ENCODE results near the gene OBSCN.

OBSCN gene

DNA sequence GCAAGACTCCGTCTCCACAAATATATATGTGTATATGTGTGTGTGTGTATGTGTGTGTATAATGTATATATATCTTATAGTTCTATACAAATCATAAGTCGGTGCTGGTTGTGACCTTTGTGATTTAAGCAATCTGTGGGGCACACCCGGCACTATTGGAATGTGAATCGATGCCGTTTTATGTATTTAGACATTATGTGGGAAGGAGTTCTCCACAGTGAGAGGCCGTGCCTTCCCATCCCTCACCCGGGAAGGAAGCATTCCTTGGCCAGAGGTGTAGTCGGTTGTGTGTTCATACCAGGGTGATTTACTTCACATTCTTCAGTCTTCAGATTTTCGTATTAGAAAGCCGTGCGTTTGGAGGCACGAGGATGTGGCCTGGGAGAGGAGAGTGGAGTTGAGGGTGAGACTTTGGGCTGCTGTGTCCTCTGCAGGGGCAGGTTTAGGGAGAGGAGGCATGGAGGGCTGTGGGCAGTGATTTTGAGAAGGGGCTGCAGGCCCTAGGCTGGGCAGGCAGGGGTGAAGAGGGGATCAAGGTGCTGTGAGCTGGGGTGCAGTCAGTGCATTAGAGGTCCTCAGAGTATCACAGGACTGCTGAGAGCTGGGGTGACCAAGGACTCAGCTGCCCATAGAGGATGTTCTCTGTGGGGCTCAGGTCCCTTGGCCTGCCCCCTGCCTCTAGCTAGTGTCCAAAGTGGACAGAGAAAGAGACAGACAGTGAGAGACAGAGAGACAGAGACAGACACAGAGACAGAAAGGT lies 141.0 kb downstream of the OBSCN start:
- no peak for DNase-seq

DNA sequence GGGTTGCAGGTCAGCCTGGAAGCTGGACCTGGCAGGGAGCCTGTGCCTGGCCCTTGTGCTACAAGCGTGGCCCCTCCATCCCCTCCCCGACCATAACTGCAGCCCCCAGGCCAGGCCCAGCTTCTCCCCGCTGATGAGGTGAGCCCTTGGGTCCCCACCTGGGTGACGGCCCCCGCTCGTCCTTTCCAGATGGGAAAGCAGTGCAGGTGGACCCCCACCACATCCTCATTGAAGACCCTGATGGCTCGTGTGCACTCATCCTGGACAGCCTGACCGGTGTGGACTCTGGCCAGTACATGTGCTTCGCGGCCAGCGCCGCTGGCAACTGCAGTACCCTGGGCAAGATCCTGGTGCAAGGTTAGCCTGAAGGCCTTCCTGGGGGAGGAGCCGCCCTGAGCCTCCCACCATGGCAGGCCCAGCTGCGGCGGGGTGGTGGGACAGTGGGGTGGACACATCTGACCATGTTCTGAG lies 141.9 kb downstream of the OBSCN start:
- DNase-seq: no peak

DNA sequence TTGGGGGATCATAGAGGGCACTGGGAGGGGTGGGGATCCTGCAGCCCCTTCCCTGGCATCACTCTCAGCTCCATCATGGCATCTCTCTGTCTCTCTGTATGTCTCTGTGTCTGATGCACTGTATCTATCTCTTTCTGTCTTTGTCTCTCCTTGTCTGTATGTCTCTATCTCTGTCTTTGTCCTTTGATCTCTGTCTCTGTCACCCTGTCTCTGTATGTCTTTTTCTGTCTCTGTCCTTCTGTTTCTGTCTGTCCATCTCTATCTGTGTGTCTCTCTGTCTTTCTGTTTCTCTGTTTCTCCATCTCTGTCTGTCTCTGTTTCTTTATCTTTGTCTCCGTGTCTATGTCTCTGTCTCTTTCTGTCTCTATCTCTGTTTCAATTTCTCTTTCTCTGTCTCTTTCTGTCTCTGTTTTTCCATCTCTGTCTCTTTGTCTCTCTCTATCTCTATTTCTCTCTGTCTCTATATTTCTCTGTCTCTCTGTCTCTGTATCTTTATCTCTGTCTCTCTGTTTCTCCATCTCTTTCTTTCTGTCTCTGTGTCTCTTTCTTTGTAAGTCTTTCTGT lies 142.4 kb downstream of the OBSCN start:
- no peak for DNase-seq

DNA sequence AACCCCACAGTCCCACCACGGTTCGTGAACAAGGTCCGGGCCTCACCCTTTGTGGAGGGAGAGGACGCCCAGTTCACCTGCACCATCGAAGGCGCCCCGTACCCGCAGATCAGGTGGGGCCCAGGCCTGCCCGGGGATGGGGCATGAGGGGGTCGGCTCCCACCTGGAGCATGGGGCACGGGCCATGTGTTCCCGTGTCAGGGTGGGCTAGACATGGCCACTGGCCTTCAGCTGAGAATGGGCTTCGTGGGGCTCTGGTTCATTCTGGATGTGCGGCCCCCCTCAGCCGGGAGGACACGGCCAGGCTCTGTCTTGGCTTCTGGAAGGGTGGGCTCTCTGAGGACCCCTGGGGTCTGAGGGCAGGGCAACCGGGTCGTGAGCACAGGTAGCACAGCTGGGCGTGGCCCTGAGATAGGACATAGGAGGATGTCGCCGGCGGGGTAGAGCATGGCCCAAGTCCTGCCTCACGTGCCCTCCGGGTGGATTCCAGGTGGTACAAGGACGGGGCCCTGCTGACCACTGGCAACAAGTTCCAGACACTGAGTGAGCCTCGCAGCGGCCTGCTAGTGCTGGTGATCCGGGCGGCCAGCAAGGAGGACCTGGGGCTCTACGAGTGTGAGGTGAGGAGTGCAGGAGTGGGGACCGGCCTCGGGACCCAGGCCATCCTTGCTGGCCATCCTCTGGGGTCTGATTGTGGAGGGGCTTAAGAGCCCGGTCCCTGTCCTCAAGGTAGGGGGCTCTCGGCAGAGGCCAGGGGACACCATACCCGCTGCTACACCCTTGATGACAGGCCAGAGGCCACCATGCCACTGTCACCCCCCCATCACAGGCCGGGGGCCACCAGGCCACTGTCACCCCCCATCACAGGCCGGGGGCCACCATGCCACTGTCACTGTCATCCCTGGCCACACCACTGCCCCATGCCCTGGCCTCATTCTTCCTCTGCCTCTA lies 143.3 kb downstream of the OBSCN start:
- no peak for DNase-seq

DNA sequence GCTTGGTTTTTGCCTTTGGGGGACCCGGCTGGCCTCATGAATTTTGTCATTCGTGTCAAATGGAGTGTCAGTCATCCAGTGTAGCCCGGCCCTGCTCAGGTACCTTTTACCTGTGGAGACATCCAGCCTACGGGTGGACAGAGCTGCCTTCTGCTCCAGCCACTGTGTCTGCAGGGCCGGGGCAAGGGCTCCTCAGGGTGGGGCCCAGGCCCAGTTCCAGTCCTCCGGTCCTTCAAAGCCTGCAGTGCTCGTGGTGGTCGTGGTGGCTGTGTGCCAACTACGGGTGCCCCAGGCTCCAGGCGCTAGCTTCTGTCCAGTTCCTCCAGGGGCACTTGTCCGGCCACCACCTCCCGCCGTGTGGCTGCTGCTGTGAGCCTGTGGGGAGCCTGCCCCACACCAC lies 144.0 kb downstream of the OBSCN start:
- no peak for DNase-seq

DNA sequence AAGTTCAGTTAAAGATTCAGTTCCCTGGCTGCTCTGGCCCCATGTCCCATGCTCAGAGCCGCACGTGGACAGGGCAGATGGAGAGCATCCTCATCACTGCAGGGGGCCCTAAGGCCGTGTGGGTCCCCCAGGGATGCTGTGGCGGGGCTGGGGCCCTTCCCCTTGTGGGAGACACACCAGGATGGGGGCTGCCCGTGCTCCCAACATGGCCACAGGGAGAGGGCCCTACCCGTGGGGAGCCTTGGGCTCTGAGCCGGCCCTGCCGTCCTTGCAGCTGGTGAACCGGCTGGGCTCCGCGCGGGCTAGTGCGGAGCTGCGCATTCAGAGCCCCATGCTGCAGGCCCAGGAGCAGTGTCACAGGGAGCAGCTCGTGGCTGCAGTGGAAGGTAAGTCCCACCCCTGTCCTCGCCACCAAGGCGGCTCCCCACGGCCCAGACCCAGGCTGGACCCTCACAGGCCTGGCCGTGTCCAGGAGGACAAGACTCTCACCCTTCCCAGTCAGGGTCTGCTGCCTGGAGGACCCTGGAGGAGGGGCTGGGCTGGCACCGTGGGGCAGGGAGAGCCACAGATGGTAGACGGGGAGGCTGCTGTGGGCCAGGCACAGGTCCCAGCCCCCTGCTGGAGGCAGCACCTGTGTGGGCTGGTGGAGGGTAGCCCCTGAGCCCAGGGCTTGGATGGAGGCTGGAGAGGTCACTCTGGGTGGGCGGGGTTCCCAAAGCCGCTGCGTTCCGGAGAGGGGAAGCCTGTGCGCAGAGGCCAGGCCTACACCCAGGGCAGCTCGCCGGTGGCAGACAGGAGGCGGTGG lies 145.0 kb downstream of the OBSCN start:
- DNase-seq: no peak

DNA sequence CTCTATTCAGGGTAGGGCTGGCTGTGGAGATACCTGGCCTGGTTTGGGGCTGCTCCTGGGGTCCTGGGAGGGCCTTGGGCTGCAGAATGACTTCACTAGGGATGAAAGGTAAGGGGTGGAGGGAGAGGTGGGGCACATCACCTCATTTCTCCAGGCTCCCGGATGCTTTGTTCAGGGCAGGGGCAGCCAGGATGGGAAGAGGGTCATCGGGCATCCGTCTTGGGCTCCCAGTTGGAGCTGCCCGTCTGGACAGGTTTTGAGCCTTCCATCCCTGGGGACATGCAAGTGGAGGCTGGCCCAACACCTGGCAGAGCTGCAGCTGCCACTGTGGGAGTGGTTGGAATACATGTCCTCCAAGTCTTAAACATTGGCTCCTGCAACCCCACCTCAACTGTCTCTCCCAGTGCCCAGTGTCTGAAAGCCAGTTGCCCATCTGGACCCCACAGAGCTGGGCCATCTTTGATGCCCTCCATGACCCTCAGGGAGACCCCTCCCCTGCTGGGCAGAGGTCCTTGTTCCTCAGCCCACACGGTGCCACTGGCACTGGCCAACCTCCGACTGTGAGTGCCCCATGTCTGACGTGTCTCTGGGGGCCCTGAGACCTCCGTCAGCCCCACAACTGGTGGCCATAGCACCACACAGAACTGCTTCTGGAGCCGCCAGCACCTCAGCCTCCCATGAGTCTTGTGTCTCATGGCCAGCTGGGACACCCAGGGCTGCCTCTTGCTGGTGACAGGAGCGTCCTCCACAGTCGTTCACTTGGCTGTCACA lies 145.9 kb downstream of the OBSCN start:
- no peak for DNase-seq

DNA sequence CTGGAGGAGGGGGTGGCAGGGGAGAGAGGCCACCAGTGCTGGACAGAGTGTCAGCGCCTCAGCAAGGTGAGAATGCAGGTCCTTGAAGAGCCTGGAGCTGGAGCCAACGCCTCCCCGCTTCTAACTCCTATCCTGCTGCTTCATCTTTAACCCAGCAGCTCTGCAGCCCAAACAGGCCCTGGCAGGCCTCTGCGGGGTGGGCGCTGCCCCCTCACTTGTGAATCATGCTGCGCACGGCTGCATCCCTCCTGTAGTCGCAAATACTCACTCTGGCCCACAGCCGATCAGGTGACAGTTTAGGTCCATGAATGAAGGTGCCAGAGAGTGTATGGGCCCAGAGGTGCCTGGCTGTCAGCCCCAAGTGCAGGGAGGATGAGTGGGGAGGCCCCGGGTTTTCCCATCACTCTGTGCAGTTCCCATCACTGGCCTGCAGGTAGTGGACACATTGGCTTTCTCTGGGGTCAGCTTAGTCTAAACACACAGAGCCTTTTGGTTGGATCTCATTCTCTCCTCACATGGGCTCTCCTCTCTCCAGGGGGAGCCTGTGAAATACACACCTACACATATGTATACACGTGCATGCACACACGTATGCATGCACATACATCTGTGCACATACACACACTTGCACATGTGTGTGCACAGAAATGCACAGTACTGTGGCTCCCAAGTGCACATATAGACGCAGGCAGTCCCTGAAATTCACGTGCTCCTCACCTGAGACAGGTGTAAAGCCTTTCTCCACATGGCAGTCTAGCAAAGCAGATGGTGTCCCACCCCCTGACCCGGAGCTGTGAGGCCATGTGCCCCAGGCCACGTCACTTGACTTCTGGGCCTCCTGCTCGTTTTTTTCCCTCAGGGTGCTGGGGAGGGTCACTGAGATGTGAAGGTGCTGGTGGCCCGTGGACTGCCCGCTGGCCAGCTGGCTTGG lies 146.8 kb downstream of the OBSCN start:
- no peak for DNase-seq

DNA sequence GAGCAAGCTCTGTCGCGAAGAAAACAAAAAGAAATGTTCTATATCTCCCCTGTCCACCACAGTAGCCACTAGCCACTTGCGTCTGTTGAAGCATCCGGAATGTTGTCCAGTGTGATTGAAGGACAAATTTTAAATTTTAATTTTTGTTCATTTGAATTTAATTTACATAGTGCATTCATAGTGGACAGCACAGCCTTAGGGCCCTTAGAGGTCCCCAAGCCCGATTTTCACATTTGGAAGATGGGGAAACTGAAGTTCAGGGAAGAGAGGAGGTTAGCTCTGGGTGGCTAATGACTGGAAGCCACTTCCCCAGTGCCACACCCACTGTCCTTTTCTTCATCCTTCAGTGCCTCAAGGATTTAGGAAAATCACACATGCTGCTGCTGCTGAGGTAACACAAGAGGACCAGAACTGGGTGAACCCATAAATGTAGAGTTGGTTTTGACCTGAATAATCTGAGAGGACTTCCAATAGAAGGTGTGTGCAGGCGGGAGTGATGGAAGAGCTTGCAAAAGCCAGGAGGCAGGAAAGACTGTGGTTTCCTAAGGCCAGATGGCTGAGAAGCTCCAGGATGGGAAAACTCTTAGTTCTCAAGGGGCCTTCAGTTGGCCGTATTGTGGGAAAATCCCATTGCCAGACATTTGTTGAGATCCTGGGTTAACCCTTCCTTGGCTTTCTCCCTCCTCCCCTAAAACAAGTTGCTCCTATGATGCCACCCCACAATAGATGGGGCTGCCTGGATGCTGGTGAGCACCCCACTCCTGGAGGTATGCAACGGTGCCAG lies 149.2 kb downstream of the OBSCN start:
- DNase-seq: no peak

DNA sequence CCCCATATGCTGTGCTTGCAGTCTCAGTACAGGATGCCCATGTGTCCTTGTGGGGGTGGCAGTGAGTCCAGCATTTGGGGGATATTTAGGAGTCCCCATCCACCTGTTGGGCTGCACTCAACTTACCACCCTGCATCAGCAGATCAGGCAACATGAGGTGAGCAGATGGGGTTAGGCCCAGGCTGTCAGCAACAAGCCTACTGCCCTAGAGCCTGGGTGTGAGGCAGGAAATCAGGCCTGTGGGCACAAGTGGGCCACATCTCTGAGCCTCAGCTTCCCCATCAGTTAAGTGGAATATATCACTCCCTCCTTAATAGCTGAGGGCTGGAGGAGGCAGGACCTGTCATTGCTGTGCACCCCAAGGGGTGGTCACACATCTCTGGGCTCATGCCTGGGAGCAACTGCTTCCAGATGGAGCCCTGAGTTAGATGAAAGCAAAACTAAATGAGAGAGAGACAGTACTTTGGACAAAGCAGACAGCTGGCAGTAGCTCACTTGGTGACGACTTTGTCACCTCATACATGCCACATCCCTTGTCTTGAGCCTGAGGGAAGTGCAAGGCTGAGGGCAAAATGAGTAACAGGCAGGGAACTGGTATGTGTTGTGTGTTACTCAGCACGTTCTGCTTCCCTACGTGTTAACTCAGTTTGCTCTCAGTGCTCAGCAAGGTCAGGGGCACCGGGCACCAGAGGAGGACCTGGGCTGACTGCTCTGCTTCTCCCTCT lies 150.4 kb downstream of the OBSCN start:
- DNase-seq: no peak

DNA sequence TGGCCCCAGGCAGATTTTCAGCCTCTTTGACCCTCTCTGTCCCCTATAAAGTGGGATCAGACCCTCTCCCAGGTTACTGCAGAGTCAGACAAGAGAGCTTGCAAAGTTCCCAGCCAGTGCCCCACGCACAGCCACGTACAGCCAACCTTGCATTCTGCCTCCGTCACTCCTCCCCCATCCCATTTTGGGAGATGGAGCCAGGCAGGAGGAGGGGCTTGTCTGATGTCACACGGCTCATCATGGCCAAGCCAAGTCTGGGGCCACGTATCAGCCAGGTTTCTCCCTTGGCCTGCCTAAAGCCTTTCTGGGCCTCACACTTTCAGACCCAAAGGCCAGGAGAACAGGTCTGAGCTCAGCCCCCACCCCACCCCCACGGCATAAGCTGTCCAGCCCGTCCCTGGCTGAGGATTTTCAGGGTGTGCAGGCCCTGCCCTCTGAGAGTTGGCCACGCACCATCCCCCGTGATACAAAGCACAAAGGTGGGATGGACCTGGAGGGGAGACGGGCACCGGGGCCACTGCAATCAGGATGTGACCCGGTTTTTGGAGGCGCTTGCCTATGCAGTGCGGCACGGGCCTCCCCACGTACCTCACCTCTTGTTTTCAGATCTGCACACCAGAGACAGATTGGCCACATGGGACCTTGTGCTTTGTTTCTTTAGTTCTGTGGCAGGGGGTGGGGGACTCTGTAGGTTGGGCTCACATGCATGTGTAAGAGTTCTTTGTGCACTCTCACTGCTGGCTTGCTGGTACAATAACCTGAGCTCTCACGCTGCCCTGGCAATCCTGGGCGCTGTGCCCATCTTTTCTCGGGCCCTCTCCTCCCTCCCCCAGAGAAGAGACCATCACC lies 151.1 kb downstream of the OBSCN start:
- DNase-seq: no peak

DNA sequence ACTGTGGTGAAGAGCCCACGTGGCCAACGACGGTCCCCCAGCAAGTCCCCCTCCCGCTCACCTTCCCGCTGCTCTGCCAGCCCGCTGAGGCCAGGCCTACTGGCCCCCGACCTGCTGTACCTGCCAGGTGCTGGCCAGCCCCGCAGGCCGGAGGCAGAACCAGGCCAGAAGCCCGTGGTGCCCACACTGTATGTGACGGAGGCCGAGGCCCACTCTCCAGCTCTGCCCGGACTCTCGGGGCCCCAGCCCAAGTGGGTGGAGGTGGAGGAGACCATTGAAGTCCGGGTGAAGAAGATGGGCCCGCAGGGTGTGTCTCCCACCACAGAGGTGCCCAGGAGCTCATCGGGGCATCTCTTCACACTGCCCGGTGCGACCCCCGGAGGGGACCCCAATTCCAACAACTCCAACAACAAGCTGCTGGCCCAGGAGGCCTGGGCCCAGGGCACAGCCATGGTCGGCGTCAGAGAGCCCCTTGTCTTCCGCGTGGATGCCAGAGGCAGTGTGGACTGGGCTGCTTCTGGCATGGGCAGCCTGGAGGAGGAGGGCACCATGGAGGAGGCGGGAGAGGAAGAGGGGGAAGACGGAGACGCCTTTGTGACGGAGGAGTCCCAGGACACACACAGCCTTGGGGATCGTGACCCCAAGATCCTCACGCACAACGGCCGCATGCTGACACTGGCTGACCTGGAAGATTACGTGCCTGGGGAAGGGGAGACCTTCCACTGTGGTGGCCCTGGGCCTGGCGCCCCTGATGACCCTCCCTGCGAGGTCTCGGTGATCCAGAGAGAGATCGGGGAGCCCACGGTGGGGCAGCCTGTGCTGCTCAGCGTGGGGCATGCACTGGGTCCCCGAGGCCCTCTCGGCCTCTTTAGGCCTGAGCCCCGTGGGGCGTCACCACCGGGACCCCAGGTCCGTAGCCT lies 152.0 kb downstream of the OBSCN start:
- no peak for DNase-seq

DNA sequence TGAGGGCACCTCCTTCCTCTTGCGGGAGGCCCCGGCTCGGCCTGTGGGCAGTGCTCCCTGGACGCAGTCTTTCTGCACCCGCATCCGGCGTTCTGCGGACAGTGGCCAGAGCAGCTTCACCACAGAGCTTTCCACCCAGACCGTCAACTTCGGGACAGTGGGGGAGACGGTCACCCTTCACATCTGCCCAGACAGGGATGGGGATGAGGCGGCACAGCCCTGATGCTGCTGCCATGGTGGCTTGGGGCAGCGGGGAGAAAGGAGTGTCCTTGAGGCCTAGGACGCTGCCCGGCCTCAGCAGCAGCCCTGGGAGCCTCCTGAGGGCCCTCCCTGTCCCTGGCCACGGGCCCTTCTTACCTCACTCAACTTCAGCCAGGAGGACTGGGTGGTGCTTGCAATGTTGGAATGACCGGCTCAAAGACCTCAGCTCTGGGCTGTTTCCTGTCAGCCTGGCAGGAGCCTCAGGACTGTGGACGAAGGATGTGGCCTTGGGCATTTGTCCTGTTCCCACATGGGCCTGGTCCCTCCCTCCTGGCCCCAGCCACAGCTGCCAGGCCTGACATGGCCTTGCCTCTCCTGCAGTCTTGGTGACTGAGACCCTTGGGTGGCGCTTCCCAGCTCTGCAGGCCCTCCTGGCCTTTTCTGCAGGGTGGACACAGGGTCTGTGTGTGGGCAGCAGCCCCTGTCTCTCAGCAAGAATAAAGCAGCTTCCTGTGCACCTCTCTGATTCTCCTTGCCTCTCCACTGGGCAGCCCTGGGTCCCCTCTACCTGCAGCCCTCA lies 152.9 kb downstream of the OBSCN start:
- no peak for DNase-seq

DNA sequence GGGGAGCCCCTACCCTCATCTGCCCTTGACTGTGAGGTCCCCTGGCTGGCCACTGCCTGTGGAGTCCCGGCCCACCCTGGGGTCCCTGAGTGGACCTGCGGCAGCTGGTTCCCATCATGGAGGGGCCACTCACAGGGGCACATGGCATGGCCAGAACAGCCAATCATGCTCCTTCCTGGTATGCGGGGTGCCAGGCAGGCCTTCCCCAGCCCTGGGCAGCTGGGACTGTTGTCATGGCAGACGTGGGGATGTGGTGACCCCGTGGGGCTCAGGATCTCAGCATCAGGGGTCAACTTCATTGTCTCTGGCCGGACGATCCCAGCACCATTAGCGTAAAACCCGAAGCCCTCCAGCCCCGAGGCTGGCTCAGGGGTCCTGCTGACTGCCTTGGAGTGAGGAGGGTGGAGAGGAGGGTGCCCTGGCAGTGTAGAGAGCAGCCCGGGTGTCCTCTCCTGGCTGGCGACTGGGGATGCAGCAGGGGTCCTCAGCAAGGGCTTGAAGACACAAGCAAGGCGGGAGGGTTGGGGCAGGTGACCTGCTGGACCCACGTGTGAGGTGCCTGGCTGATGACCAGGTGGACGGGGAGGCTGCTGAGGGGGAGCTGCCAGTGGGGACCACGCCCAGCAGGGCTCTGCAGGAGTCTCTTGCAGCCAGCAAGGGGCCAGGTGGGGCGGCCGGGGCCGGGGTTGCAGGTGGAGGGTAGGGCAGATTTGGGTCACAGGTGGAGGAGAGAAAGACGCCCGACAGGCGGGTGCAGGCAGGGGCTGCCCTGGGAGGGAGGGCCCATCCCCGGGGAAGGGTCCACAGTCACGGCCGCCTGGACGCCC lies 153.7 kb downstream of the OBSCN start:
- no peak for DNase-seq

DNA sequence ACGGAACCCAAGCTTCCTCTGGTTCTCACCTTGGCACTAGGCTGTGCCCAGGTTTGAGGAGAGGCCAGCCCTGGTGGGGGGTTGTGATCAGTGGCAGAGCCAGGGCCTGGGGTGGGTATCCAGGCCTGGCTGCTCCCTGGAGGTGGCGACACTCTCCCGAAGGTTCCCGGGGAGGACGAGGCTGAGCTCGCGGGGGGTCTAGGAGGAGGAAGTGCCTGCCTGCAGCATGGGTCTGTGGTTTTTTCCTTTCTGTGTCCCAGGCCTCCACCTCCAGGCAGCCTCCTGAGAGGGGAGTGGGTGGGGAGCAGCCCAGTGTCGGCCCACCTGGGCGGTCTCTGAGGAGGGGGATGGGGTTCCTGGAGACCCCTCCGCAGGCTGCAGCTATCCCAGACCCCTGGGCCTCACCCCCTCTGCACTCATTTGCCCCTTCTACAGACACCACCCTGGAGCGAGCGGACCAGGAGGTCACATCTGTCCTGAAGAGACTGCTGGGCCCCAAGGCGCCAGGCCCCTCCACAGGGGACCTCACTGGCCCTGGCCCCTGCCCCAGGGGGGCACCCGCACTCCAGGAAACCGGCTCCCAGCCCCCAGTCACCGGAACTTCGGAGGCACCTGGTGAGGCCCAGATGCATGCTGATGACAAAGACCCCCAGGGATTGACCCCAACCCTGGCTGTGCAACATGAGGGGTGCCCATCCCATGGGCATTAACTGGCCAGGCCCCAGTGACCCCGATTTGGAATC lies 154.5 kb downstream of the OBSCN start:
- no peak for DNase-seq
